ENCODE data around the gene RALGPS2.

- TF ChIP-seq, protein P1, sequence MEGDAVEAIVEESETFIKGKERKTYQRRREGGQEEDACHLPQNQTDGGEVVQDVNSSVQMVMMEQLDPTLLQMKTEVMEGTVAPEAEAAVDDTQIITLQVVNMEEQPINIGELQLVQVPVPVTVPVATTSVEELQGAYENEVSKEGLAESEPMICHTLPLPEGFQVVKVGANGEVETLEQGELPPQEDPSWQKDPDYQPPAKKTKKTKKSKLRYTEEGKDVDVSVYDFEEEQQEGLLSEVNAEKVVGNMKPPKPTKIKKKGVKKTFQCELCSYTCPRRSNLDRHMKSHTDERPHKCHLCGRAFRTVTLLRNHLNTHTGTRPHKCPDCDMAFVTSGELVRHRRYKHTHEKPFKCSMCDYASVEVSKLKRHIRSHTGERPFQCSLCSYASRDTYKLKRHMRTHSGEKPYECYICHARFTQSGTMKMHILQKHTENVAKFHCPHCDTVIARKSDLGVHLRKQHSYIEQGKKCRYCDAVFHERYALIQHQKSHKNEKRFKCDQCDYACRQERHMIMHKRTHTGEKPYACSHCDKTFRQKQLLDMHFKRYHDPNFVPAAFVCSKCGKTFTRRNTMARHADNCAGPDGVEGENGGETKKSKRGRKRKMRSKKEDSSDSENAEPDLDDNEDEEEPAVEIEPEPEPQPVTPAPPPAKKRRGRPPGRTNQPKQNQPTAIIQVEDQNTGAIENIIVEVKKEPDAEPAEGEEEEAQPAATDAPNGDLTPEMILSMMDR (IDR thresholded peaks at IDR 0.05) = no peak
- TF ChIP-seq EZH2 (IDR thresholded peaks at IDR 0.05) = no peak
Observed at GRCh38 chr1:178926046-178926445, 201.0 kb downstream of the RALGPS2 start.

Data from neural progenitor cell (in vitro differentiated cells).